Body of pancreas (tissue), 4 donors: ENCODE data around the gene ERC2.

Experiments used
- CTCF ChIP-seq, 7 experiments: fragments of 450-650 bp in 4 of 7; fragments of 200-600 bp in 3 of 7; sonication (generic) in 3 of 7; IDR thresholded peaks; one replicate each; pipeline ENCODE4 v1.5.1; 2016 to 2019; ENCODE audit warnings: antibody characterized with exemption in 7 of 7
- POLR2A ChIP-seq, 3 donors: fragments of 450-650 bp; IDR thresholded peaks; one replicate each; pipeline ENCODE4 v1.6.1; 2016; ENCODE audit warnings: antibody characterized with exemption in 3 of 3, mild to moderate bottlenecking in 2 of 3

DNA sequence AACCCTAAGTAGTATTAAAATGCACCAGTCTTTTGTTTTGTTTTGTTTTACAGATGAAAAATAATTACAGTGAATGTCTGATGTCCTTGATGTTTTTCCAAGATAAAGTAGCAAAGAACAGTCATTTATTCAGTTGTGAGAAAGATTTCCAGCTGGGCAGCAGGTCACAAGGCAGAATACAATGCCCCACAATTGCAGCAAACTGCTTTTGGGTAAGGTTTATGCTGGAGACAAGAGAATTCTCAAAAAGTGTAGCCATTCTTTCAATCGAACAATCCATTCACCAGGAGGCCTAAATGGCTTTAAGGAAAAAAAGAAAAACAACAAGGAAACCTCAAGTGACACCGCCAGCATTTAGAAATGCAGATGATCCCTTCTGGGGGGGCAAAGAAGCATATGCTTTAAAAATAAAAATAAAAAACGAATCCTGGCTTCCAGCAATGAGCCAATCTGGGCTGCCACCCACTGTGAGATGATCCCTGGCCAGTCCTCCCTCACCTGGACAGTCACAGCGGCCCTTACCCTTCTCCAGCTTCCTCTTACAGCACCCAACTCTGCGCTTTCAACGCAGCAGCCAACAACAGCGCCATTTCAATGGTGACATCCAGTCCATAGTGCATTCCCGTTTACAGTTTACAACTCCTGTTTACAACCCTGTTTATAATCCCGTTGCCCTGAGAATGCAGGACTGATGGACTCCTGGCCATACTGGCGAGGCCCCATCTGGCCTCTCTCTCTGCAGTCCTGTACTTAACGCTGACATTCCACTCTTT lies 955.5 kb downstream of the ERC2 start:
- TF ChIP-seq CTCF (IDR thresholded peaks at IDR 0.05) = no peak
- no peak for TF ChIP-seq POLR2A (IDR thresholded peaks at IDR 0.05)
